LNCAP (cell line): ENCODE results near the gene OR2B2.

Experiments used
- TF ChIP-seq, protein P1 (sequence below): fragments of 450-650 bp; IDR thresholded peaks from 2 replicates; pipeline ENCODE4 v1.5.1; 2017; ENCODE audit warnings: mild to moderate bottlenecking

Gene OR2B2

DNA sequence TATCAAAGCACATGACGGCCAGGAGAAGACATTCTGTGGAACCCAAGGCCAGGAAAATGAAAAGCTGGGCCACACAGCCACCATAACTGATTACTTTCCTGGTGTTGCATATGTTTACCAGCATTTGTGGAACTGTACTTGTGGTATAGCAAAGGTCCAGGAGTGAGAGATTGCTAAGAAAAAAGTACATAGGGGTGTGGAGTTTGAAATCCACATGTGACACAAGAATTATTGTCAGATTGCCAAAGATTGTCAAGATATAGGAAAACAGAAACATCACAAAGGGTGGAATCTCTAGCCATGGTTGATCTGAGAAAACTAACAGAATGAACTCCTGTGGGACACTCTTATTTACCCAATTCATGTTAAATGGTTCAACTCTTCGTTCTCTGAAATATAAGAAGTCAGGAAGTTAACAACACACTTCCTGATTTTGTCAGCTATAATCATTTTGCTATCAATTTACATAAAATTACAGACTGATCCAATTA is at the start of gene OR2B2:
TSS of gene OR2B2 (minus strand) at position 441 of the 491 bp plus-strand sequence. CDS start at position 364, 77 bp downstream.
- TF ChIP-seq, protein P1, sequence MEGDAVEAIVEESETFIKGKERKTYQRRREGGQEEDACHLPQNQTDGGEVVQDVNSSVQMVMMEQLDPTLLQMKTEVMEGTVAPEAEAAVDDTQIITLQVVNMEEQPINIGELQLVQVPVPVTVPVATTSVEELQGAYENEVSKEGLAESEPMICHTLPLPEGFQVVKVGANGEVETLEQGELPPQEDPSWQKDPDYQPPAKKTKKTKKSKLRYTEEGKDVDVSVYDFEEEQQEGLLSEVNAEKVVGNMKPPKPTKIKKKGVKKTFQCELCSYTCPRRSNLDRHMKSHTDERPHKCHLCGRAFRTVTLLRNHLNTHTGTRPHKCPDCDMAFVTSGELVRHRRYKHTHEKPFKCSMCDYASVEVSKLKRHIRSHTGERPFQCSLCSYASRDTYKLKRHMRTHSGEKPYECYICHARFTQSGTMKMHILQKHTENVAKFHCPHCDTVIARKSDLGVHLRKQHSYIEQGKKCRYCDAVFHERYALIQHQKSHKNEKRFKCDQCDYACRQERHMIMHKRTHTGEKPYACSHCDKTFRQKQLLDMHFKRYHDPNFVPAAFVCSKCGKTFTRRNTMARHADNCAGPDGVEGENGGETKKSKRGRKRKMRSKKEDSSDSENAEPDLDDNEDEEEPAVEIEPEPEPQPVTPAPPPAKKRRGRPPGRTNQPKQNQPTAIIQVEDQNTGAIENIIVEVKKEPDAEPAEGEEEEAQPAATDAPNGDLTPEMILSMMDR = no peak

DNA sequence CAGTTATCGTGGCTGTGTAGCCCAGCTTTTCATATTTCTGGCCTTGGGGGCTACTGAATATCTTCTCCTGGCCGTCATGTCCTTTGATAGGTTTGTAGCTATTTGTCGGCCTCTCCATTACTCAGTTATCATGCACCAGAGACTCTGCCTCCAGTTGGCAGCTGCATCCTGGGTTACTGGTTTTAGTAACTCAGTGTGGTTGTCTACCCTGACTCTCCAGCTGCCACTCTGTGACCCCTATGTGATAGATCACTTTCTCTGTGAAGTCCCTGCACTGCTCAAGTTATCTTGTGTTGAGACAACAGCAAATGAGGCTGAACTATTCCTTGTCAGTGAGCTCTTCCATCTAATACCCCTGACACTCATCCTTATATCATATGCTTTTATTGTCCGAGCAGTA is 45.3 kb upstream of the OR2B2 start:
- TF ChIP-seq, protein P1 = no peak

DNA sequence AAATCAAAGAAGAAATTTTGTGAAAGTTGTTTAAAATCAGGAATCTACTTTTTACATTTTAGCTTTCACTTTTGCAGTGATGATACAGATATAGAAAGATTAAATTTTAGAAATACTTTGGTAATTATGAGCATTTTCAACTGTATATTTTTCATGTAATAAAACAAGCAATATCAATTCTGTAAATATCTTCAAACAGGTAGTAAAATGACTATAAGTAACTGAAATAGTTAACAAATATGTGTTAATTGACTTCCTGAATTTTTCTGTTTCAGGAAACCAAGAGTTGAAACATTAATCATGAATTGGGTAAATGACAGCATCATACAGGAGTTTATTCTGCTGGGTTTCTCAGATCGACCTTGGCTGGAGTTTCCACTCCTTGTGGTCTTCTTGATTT is 44.7 kb upstream of the OR2B2 start, which contains the start of gene OR2B6:
TSS of gene OR2B6 (plus strand) at position 301 of the 400 bp plus-strand sequence. CDS start at position 301, 0 bp downstream.
- TF ChIP-seq, protein P1 = no peak

DNA sequence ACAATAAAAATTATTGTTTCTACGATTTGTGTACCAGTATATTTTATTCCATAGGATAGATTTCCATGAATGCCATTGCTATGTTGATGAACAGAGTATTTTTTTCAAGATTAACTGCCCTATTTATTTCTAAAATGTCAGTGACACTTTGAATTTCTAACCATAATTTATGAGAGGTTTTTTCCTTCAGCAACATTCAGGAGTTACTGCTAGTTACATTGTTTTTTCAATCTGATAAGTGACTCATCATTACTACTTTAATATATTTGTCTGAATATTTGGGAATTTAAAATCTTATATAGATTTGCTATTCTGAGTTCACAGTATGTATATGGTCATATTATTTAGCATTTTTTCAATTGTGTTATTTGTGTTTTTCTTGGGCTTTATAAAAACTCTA is 38.8 kb upstream of the OR2B2 start:
- TF ChIP-seq, protein P1 = no peak

DNA sequence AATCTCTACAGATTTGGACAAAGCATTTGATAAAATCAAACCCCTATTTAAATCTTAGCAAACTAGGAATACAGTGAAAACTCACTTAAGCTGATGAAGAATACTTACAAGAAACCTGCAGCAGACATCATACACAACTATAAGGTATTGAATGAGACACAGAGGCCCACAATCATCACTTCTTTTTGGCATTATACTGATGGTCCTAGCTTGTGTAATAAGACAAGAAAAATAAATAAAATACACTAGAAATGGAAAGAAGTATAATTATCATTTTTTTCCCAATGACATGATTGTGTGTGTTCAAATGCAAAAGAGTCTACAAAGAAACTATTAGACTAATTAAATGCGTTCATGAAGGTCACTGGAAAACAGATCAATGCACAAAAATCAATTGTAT is 36.0 kb upstream of the OR2B2 start:
- TF ChIP-seq, protein P1 = no peak

DNA sequence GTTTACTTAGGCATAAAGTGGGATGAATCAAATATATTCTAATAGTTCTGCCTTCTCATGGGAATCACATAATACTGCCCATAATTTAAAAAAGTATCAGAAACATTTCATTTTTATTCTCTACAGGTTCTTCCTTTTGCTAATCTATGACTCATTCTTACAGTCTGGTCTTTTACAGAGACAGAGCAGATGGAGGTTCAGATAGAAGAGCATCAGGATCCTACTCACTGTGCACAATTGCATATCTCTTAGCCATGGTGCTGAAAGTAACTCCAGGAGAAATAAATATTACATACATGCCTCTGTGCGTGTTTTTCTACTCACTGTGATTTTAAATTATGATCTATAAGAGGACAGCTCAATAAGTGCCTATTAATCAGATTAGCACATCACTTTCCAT is 28.6 kb upstream of the OR2B2 start:
- TF ChIP-seq, protein P1 = no peak

DNA sequence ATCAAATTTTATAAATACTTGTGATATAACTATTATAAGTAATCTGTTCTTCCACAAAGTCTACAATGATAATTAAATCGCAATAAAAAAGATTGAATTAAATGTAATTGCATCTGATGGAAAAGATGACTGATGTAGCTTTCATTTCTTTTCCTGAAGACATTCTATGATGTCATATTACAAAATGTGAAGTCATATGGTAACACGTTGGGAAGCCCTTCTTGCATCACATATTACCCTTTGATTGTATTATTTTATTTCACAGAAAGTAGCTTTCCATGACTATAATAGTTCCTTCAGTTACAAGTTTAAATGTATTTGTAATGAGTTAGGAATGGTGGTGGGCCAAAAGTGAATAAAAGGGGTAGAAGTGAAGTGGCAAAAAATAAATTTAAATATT is 19.0 kb upstream of the OR2B2 start:
- TF ChIP-seq, protein P1 = no peak

DNA sequence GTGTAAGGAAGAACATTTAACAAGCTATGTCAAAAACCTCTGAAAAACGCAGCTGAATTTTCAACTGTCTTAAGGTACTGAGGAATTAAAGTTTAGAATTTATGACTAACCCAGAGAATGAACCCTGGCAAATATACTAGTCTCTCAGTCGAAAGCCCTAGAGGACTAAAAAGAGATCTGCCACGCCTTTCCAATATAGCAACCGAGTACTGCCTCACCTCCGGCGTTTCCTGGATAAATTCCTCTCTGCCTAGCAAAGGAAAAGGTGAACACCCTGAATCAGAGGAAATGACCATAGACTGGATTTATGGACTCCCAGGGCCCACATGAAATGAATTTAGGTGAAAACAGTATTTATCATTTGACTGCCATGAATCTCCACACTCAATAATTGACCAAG is 12.0 kb upstream of the OR2B2 start:
- TF ChIP-seq, protein P1 = no peak
